ENCODE measurements around the gene FAM13A. TPM values are rescaled to one million over a fixed set of nuclear protein-coding genes. Genes with fewer than 3 reads are reported as not detected.

FAM13A gene
- total and polyA plus RNA-seq, 2 of the 13 experiments (the other 11 are each of a cell fraction or from before 2014, with no cell fraction given) = 1.2 to 36.2 TPM

GRCh38 chr4:88955580-88956380 is 101.2 kb downstream of the FAM13A start (continued):
- TF ChIP-seq ZNF337 (CRISPR knock-in tag; IDR thresholded peaks at IDR 0.05; ENCODE audit: borderline replicate concordance, low read depth) (no peak), KDM3A (CRISPR knock-in tag; IDR thresholded peaks at IDR 0.05; ENCODE audit: low read depth) (no peak)

GRCh38 chr4:88953400-88953799 is 103.6 kb downstream of the FAM13A start:
- Histone ChIP-seq H3K27me3 (ENCODE audit: control insufficient read depth in 1 of 2, insufficient read depth in 2 of 2, low read length in 2 of 2) (no peaks in the 10 kb centered on the region), H3K79me2 (ENCODE audit: insufficient read depth, low read length) (no peaks in the 10 kb centered on the region), H3K4me1 (ENCODE audit: insufficient read depth, low read length) (no peaks in the 10 kb centered on the region), H4K20me1 (ENCODE audit: insufficient read depth, low read length) (no peaks in the 10 kb centered on the region), H2AFZ (ENCODE audit: low read length) (no peak overlapping the region), H3K4me3 (replicated peaks in 1 of 3; ENCODE audit: insufficient read depth in 1 of 3, low read depth in 2 of 3, low read length in 3 of 3) (no peak overlapping the region), H3K27ac (ENCODE audit: extremely low read length, insufficient read depth, low read length) (no peak overlapping the region), H3K36me3 (replicated peaks in 1 of 2; ENCODE audit: control insufficient read depth in 1 of 2, insufficient read depth in 2 of 2, low read length in 2 of 2) (no peaks in the 10 kb centered on the region), H3K4me2 (ENCODE audit: low read depth, low read length) (no peak overlapping the region), H3K9me3 (ENCODE audit: low read length) (no peaks in the 10 kb centered on the region), H3K9ac (ENCODE audit: insufficient read depth, low read depth, low read length) (no peak overlapping the region)
- intact Hi-C loops (cut with micrococcal nuclease; ENCODE audit: unreplicated experiment) (no loop called here), in situ Hi-C loops (cut with HindIII; ENCODE audit: extremely low pct_ligation_motif_present, low pct_unique_long_range_greater_than_20kb) (no loop called here)
- no peak for ATAC-seq
- BruUV-seq (replicated peaks) = no TSS peak
- no peak for DNase-seq (ENCODE audit: low spot score)
- WGBS (ENCODE audit: low lambda C conversion rate) = 73% methylated on average over 2 of the region's 2 CpGs
- no peak for FAIRE-seq
- ChIA-PET POLR2A (no interaction called here), CTCF (ENCODE audit: low intra/inter-chr PET ratio, low total read pairs) (no interaction called here)
- TF ChIP-seq ZNF777 (CRISPR knock-in tag; IDR thresholded peaks at IDR 0.05) = no peak
- TF ChIP-seq ZNF879 (CRISPR knock-in tag; IDR thresholded peaks at IDR 0.05) = no peak
- no peak for TF ChIP-seq ZBTB34 (CRISPR knock-in tag; IDR thresholded peaks at IDR 0.05)
- no peak for TF ChIP-seq SIN3B (IDR thresholded peaks at IDR 0.05; ENCODE audit: low read length)
- TF ChIP-seq PHF8 (CRISPR knock-in tag; IDR thresholded peaks at IDR 0.05) = no peak
- TF ChIP-seq HIC2 (CRISPR knock-in tag; IDR thresholded peaks at IDR 0.05; ENCODE audit: low read depth) = no peak
- no peak for TF ChIP-seq ZNF501 (CRISPR knock-in tag; IDR thresholded peaks at IDR 0.05)
- TF ChIP-seq ZNF781 (CRISPR knock-in tag; IDR thresholded peaks at IDR 0.05; ENCODE audit: borderline replicate concordance, not compliant biosample characterization) = no peak
- no peak for TF ChIP-seq ZBTB33 (CRISPR knock-in tag; IDR thresholded peaks at IDR 0.05)
- no peak for TF ChIP-seq NR0B2 (CRISPR knock-in tag; IDR thresholded peaks at IDR 0.05)
- no peak for TF ChIP-seq ZNF3 (CRISPR knock-in tag; IDR thresholded peaks at IDR 0.05)
- TF ChIP-seq ZNF747 (CRISPR knock-in tag; IDR thresholded peaks at IDR 0.05; ENCODE audit: borderline replicate concordance) = no peak
- TF ChIP-seq FIP1L1 (IDR thresholded peaks at IDR 0.05; ENCODE audit: borderline replicate concordance, insufficient read depth, low read depth, low read length) = no peak
- no peak for TF ChIP-seq ZNF737 (CRISPR knock-in tag; IDR thresholded peaks at IDR 0.05; ENCODE audit: borderline replicate concordance)
- no peak for TF ChIP-seq ZNF652 (CRISPR knock-in tag; IDR thresholded peaks at IDR 0.05; ENCODE audit: borderline replicate concordance, low read depth)
